Measurements from ENCODE around the gene VPS35L.

The VPS35L gene

GRCh38 chr16:19710191-19710908, 154.8 kb downstream of the VPS35L start:
- no peak for TF ChIP-seq CTCF (IDR thresholded peaks at IDR 0.05; ENCODE audit: low read depth, low read length, missing control alignments)
- in situ Hi-C loops (cut with HindIII; ENCODE audit: low sequenced_read_pairs) = no loop called here
- no peak for DNase-seq (ENCODE audit: low read depth)
- H3K4me3 ChIP-seq (ENCODE audit: low read depth, low read length) = no peak overlapping the region

GRCh38 chr16:19710991-19711545, 155.6 kb downstream of the VPS35L start:
- in situ Hi-C loops (cut with HindIII; ENCODE audit: low sequenced_read_pairs) = no loop called here
- H3K4me3 ChIP-seq (ENCODE audit: low read depth, low read length) = no peak overlapping the region
- DNase-seq (ENCODE audit: low read depth) = no peak
- TF ChIP-seq CTCF (IDR thresholded peaks at IDR 0.05; ENCODE audit: low read depth, low read length, missing control alignments) = no peak

- in situ Hi-C loops (cut with HindIII; ENCODE audit: low sequenced_read_pairs) = no loop called here
- no peak for TF ChIP-seq CTCF (IDR thresholded peaks at IDR 0.05; ENCODE audit: low read depth, low read length, missing control alignments)
- DNase-seq (ENCODE audit: low read depth) = no peak
- no peak overlapping the region for H3K4me3 ChIP-seq (ENCODE audit: low read depth, low read length)
Measured at GRCh38 chr16:19711643-19712042, 156.1 kb downstream of the VPS35L start.

- no peak overlapping the region for H3K4me3 ChIP-seq (ENCODE audit: low read depth, low read length)
- in situ Hi-C loops (cut with HindIII; ENCODE audit: low sequenced_read_pairs) = no loop called here
- TF ChIP-seq CTCF (IDR thresholded peaks at IDR 0.05; ENCODE audit: low read depth, low read length, missing control alignments) = no peak
- no peak for DNase-seq (ENCODE audit: low read depth)
Measured at GRCh38 chr16:19712418-19713058, 157.0 kb downstream of the VPS35L start.

- in situ Hi-C loops (cut with HindIII; ENCODE audit: low sequenced_read_pairs) = no loop called here
- no peak for TF ChIP-seq CTCF (IDR thresholded peaks at IDR 0.05; ENCODE audit: low read depth, low read length, missing control alignments)
- H3K4me3 ChIP-seq (ENCODE audit: low read depth, low read length) = no peak overlapping the region
- DNase-seq (ENCODE audit: low read depth) = no peak
Measured at GRCh38 chr16:19713697-19714096, 158.2 kb downstream of the VPS35L start.

GRCh38 chr16:19715566-19715965, 160.1 kb downstream of the VPS35L start:
- H3K4me3 ChIP-seq (ENCODE audit: low read depth, low read length) = no peak overlapping the region
- in situ Hi-C loops (cut with HindIII; ENCODE audit: low sequenced_read_pairs) = no loop called here
- TF ChIP-seq CTCF (IDR thresholded peaks at IDR 0.05; ENCODE audit: low read depth, low read length, missing control alignments) = no peak
- no peak for DNase-seq (ENCODE audit: low read depth)
